Hematopoietic multipotent progenitor cell treated with erythropoietin and hydrocortisone succinate and interleukin-3 and kit ligand, for 4 days (in vitro differentiated cells): ENCODE results near the gene CCDC157.
A peak's percentile ranks its signal among the peaks of the same experiment; 100 is the strongest.

Experiments
- DNase-seq: peaks from one replicate; pipeline ENCODE4 v3.0.0-alpha.2; 2015

CCDC157 gene

DNA sequence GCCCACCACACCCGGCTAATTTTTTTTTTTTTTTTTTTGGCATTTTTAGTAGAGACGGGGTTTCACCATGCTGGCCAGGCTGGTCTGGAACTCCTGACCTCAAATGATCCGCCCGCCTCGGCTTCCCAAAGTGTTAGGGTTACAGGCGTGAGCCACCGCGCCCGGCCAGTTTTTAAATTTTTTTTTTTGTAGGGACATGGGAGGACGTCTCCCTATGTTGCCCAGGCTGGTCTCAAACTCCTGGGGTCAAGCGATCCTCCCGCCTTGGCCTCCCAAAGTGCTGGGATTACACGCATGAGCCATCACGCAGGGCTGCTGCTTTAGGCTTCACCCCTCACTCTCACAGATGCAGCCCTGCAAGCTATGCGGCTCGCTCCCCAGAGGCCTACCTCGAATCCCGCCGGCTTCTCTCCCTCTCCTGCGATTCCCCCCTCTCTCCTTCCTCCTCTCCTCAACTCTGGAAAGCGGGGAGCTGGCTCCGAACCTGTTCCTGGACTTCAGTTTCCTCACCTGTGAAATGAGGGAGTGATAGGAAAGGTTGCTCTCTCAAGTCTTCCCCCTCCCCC lies 926 bp downstream of the CCDC157 start:
- DNase-seq: no peak

DNA sequence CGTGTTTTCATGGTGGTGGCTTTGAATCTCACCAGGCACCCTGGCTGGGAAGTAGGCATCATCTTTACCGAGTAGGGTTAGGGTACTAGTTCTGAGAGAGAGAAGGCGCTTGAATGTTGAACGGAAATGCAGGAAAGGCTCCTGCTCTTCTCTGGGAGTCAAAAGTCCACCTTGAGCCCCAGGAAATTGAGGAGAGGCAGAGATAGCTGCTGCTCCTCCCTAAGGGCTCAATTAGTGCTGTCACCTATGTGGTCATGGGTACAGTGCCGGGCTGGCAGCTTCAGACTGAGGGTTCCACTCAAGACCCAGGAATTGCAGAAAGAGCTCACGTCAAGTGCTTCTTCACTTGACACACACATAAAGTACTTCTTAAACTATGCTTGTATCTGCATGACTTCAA lies 1.7 kb downstream of the CCDC157 start:
- DNase-seq: no peak

DNA sequence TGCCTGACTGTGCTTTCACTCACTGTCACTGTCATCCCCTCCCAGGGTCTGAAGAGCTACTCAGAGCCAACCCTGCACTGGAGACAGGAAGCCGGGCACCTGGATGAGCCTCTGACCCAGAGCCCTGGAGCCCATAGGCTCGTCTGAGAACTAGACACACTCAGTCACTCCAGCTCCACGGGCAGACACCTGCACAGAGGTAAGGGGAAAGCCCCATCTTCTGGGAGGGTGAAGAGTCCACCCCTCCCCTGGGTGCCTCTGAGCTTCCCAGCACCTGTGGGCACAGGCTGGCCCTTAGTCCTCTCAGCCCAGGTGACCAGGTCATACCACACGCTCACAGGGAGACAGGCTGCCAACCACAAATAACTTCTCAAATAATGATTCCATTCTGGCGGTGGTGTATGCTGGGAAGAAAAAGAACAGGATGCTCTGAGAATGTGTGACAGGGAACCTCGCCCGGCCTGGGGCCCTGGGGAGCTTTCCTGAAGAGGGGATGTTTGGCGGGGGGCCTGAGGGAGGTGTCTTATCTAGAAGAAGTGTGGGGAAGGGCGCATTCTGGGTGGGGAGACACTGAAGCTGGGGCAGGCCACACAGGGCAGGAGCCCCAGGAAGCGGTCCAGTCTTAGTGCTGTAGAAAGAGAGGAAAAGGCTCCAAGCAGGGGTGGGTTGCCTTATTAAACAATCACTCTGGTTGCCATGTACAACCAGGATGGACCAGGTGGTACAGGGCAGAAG lies 5.3 kb downstream of the CCDC157 start:
- DNase-seq: no peak

DNA sequence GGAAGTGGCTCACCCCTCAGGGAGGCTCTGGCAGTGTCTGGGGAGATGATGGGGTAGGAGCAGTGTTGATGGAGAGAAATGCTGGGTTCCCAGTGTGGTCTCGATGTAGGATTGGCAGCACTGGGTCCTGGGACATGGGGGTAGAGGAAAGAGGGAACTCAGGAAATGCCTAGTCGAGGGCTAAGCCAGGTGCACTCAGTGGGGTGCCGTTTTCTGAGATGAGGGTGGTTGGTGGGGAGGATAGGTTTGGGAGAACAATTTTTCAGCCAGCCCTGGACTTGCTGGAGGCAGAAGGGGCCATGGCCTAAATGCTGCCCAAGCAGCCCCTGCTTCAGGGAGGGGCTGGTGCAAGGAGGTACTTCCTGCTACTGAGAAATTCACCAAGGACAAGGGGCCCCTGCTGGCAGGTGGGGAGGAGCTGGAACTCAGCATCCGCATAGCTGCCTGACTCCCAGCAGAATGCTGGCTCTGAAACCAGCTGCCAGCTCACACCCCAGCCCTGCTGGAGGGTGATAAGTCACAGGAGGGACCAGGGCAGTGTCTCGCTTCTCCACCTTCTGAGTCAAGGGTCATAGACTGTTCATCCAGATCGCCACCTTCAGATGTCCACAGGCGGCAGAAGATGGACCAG lies 6.0 kb downstream of the CCDC157 start:
- DNase-seq: peak; percentile 33

DNA sequence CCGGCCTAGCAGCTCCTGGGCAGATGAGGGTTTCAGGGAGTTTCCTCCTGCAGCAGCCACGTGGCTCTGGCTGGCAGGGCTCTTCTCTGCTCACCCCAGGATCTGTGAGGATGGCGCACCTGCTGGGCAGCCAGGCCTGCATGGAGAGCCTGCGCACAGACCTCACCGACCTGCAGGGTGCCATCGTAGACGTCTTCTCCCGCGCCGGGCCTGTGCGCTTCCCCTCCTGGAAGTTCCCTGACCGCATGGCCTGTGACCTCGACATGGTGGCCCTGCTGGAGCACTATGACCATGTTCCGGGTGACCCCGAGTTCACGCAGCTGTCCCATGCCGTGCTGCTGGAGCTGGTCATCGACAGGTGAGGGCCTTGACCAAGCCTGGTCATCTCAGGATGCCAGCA lies 9.1 kb downstream of the CCDC157 start:
- DNase-seq: no peak

DNA sequence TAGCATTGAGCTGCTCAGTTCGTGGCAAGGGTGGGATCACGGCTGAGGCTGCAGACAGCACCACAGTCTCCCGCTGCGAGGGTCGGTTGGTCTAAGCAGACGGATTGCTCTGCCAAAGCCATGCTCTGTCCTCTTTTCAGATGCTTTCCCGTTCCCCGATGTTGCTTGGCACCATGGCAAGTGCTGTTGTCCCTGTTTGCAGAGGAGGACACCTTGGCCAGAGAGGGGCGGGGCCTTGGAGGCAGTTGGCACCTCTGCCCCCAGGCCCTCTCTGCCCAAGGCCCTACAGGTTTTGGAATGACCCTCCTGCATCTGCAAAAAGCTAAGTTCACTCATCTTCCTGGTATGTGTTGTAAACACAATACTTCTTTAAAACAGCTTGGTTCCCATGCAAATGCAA lies 11.6 kb downstream of the CCDC157 start:
- DNase-seq: no peak

DNA sequence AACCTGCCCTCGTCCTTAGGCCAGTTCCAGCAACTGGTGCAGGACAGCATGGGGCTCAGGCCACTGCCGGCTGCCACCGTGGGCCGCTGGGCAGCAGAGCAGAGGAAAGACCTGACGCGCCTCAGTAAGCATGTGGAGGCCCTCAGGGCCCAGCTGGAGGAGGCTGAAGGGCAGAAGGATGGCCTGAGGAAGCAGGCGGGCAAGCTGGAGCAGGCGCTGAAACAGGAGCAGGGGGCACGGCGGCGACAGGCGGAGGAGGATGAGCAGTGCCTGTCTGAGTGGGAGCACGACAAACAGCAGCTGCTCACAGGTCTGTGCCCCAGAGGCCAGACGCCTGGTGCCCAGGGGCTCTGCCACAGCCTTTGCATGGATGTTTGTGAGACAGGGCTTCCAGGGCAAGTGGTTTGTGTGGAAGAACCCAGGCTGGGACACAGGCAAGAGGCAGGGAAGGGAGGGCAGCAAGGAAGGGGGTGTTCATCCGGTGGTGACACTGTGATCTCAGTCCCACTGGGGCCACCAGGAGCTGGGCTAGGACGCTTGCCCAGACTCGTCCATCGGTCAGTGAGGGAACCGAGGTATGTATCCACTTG lies 13.9 kb downstream of the CCDC157 start:
- DNase-seq: no peak

DNA sequence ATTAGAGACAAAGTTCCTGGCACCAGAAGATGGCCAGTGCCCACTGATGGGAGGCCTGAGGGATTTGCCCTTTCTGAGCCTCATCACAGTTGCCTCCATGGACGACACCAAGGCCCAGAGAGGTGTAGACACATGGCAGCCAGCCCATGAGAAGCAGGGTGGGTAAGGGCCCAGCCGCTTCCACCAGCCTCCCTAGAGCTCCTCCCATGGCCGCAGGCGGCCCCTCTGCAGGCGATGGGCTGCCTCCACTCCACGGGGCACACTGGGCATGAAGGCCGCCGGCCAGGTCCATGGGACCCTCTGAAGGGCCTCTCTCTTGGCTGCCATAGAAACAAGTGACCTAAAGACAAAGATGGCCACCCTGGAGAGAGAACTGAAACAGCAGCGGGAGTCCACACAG lies 14.5 kb downstream of the CCDC157 start:
- no peak for DNase-seq

DNA sequence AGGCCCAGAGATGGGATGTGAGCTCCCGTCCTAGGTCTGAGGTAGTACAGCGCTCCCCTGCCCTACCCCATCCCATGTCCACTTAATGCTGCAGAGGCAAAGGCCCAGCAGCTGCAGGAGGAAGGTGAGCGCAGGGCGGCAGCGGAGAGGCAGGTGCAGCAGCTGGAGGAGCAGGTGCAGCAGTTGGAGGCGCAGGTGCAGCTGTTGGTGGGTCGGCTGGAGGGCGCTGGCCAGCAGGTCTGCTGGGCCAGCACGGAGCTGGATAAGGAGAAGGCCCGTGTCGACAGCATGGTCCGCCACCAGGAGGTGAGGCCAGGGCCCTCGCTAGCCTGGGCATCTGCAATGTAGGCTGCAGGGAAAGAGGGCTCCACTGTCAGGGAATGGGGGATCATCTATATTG lies 15.2 kb downstream of the CCDC157 start:
- no peak for DNase-seq

DNA sequence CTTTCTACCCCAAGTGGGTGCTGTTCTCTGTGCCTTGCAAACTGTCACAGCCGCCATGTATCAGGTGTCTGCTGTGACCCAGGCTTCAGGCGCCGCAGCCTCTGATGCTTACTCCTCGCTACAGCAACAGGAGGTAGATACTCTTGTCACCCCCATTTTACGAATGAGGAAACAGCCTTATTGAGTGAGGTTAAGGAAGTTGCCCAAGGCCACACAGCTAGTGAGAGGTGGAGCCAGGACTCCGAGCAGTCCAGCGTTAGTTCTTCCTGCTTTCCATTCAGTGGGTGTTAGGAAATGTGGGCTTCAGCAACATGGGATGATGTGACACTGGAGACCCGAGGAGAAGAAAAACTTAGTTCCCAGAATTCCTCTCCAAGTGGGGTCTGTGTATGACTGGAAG lies 16.1 kb downstream of the CCDC157 start:
- peak; percentile 60 for DNase-seq

DNA sequence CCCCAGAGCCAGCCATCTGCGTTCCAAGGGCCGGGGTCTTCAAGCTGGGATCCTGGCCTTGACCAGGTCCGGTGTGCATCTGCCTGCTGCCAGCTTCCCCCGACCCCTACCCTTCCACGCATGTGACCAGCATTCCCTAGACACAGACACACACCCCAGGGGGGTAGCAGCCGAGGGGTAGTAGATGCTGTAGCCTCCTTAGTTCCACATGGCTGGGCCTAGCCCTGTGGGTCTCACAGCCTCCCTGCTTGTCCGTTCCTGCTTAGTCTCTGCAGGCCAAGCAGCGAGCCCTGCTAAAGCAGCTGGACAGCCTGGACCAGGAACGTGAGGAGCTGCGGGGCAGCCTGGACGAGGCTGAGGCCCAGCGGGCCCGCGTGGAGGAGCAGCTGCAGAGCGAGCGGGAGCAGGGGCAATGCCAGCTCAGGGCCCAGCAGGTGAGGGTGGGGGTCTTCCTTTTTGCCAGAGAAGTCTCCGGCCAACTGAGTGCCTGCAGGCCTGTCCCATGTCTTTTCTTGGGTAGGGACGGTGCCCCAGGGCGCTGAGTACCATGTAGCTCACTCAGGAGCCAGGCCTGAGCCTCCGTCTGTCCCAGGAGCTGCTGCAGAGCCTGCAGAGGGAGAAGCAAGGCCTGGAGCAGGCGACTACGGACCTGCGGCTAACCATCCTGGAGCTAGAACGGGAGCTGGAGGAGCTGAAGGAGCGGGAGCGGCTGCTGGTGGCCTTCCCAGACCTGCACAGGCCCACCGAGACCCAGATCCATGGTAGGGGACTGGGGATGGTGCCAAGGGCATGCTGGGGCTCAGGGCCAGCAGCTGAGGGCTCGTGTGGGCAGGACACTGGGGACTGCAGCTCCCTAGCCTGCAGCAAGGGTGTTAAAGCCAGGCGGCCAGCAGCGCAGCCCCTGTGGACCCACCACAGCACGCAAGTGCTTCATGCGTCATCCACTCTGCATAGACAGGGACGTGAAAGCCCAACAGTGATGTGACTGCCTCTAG lies 16.8 kb downstream of the CCDC157 start:
- DNase-seq: no peak

DNA sequence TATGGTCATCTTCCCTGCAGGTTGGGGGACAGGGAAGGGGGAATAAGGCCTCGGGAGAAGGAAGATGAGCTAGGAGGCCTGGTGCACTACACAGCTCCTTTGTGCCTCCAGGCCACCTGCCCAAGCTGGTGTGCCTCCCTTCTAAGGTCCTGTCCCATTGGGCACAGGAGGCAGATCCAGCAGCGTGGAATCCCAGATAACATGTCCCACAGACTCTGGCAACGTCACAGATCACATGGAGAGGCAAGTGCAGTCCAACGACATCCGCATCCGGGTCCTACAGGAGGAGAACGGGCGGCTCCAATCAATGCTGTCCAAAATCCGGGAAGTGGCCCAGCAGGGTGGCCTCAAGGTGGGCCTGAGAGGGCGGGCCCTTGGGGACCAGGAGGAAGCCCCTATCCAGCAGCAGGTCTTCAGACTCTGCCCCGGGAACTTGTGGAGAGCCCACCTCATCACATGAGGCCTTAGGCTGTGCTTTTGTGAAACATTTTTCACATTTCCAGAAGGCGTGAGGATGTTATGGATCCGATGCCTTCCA lies 18.6 kb downstream of the CCDC157 start:
- DNase-seq: no peak

DNA sequence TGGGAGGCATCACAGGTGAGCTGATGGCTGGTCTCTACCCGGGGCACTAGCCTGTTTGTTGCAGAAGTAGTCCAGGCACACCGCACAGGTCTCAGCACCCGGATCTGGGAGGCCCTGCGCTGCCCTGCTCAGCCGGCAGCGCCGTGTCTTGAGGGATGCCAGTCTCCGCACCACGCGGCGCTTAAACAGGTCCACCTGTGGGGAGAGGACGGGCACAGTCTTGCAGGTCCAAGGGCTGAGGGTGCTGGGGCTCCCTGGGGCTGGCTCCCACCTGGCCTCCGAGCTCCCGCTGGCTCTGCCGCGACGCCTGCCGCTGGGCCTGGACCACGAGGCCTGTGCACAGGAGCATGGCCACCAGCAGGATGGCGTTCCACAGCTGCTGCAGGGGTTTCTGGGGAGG lies 23.2 kb downstream of the CCDC157 start:
- no peak for DNase-seq

DNA sequence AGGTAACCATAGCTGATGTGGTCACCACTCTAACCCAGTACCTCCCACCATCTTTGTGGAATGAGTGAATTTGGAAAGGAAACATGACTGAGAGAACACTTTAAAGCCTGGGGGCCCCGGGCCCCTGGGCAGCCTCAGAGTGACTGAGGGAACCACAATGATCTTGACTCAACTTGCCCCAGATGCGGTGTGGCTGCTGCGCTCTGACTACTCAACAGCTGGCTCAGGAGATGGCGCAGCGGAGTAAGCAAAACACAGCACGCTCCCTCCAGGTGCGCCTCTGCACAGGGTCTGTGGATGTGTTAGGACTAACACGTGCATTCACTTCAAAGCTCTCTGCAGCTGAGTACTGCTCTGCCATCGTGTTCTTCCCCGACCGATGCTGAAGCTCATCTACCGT lies 24.5 kb downstream of the CCDC157 start:
- no peak for DNase-seq

DNA sequence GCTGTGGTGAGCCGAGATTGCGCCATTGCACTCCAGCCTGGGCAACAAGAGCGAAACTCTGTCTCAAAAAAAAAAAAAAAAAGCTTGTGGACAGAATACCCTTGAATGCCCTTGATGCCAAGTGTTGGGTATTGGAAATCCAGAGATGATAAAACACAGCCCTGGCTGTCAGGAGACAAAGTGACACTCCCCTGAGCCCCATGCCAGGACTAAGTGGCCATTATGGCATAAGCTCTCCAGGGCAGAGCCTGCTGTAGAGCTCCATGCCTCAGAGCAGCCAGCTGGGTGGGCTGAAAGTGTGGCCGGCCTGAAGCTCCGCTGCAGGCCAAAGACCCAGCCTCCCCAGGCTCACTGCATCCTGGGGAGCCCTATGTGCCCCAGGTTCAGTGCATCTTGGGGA lies 25.5 kb downstream of the CCDC157 start:
- DNase-seq: no peak

DNA sequence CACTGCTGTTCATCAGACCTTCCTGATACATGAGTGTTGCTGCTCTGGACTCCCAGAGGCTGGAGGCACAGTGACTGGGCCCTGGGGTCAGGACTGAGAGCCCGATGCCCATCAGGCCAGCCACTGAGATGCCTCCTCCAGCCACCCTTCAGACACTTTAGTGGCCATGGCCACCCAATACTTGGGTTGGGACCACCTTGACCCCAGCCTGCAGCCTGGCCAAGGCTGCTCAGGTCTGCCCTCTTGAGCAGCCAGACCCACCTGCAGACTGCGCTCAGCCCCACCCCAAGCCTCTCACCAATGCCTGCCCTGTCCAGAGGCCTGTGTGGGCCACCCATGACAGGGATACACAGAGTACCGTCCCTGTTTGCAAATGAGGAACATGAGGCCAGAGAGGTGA lies 26.3 kb downstream of the CCDC157 start:
- DNase-seq: no peak

DNA sequence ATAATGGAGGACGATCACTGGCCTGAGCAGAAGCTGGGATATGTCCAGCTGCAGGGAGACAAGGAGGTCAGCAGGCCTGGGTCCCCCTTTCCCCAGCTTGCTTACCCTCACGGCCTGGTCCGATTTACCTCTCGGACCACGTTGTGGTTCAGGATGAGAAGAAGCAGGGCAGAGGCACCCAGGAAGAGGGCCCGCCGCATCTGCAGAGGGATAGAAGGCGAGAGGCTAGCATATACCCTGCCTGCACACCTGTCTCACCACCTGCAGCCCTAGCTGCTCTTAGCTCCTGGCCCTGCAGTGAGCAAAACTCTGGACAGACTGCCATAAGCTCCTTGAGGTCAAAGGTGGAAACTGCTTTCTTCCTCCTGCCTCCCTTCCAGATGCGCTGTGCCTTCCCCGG lies 29.1 kb downstream of the CCDC157 start:
- no peak for DNase-seq

DNA sequence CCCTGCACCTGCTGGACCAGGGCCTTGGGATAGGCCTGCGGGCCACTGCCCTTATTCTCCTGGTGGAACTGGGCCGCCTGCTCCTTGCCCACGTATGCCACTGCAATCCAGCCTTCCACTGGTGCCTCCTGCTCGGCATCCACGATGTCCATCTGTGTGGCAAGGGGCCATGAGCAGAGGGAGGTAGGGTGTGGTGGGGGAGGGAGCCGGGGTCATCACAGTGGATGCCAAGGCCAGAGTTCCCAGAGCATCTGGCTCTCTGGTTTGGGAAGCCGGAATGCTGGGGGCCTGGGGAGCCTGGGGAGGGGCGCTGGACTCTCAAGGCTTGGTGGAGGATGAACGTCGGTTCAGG lies 29.8 kb downstream of the CCDC157 start:
- no peak for DNase-seq

DNA sequence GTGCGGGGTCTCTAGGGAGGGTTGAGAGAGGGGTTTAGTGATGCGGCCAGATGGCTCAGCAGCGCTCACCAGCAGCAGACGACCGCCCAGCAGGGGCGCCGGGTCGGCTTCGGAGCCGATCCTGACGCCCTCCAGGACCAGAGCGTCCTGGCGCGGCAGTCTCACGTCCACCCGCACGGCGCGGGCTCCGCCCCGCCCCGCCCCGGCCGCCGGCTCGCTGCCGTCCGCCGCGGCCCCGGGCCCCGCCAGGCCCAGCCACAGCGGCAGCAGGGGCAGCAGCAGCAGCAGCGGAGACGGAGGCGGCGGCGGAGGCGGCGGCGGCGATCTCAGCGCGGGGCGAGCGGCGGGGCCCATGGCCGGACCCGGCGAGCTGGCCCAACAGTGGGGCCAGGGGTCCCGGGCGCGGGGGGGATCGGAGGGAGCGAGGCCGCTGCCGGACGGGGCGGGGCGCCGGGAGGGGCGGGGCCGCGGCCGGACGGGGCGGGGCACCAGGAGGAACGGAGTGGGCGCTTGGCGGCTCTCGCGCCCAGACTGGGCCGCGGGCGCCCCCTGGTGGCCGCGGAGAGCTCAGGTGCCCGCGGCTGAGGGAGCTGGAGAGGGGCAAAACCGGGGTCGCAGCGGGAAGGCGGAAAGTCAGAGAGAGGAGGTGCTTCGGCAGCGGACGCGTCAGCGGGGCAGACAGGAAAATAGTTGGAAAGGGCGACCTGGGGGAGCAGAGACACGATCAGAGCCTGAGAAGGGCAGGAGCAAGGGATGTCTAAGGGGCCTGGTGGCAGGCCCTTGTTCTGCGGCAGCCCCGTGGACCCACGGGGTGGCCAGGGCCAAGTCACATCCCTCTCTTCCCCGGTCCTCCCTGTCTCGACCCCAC lies 30.4 kb downstream of the CCDC157 start, which contains the start of gene RNF215:
Gene RNF215 (minus strand): TSS at position 452 of the 868 bp plus-strand sequence. CDS start 98 bp downstream, at position 354.
- peak; percentile 89 for DNase-seq

DNA sequence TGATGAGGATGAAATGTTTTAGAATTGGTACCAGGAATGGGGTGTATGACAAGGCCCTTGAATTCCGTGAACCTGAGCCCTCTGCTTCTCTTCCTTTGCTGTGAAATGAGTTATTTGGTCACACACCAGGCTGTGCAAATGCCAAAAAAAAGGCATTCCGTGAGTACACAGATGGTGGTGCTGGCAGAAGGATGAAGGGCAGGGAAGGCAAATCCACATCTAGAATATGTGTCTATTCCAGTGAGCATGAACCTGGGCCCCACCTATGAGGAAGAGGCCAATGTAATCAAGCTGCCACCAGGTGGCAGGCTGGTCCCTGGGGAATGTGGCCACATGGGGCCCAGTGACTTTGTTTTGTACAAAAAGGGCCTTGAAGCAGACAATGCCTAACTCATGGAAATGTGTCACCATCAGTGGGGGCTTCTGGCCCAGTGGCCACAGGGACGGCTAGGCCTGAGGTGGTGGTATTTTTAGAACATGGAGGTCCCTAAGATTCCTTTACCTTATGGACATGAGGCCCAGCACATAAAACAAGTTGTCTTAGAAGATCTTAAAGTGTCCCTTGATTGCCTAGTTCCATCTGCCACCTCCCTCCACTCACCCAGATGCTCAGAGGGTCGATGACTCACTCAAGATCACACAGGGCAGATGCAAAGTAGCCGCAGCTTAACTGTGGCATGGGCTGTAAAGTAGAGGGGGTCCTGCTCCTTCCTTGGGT lies 34.3 kb downstream of the CCDC157 start:
- peak; percentile 94 for DNase-seq
